ENCODE results near the gene FAM221A.
"Not testable (repeated sequence)": the region's sequence is repeated elsewhere in the genome, so short reads cannot be mapped to it uniquely, and the experiment has no call there.

FAM221A gene

DNA sequence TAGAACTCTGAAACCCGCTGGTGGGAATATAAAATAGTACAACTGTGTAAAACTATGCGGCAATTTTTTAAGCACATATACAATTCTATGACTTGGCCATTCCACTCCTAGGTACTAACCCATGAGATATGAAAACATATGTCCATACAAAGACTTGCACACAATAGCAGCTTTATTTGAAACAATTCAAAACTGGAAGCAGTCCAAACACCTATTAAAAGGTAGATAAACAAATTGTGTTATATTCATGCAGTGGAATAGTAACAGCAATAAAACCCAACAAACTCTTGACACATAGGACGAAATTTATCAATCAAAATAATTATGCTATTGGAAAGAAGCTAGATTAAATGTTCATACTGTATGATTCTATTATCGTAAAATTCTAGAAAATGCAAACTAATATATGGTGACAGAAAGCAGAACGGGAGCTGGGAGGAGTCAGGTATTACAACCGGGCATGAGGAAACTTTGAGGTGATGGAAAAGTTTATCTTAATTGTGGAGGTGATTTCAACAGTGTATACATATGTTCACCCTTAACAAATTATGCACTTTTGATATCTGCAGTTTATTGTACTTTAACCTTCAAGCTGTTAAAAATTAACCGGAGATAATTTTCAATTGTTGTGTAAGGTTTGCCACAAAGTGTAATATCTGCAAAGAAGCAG, 29.2 kb downstream of the FAM221A start:
- no peak for DNase-seq

DNA sequence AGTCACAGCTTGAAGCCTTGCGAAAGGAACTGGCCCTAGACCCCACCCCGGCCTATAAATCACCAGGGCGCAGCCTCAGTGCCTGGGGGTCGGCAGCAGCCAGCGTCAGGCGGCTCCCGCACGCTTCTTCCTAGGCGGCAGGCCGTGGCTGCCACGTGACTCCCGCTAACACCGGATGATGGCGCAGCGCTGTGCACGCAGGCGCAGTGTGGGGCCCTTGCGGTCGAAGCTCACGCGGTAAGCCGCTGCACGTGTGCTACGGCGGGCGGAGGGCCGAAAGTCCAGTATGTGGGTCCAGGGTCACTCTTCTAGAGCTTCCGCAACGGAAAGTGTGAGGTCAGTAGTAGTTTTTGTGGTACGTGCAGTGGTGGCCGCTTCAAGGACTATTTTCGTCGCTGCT, 30.0 kb downstream of the FAM221A start, which contains the start of gene STK31:
Gene STK31 (plus strand): TSS at position 220 of the 400 bp plus-strand sequence. CDS start 67 bp downstream, at position 287.
- no peak for DNase-seq

DNA sequence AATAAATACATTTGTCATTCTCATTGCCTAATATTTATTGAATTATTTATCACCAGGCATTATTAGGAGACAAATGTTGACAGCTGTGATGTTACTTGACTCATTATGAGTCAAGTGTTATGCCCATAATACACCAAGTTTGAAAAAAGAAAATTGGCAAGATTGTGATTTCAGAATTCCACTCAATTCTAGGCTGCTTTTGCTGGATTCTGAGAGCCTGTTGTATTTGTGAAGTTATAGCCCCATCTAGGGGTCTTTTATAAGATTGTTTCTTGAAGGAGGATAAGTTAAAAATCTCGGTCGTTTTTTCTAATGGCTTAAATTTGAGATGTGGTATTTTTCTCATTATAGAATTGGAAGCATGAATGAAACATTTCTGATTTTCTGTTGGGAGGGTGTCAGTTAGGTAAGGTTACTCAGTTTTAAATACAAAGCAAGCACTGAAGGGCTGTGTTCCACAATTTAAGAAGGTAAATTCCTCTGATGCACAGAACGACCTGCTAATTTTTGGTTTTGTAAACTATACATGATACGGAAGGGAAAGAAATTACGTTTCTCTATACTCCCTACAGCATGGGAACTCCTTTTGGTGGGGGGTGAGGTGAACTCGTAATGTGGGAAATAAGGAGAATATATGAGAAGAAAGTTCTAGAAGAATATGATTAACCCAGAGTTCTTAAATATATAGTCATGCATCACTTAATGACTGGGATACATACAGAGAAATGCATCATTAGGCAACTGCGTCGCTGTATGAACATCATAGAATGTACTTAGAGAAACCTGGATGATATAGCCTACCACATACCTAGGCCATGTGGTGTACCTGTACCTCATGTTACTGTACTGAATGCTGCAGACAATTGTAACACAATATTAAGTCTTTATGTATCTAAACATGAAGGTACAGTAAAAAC, 32.6 kb downstream of the FAM221A start:
- DNase-seq: peak; percentile 61

DNA sequence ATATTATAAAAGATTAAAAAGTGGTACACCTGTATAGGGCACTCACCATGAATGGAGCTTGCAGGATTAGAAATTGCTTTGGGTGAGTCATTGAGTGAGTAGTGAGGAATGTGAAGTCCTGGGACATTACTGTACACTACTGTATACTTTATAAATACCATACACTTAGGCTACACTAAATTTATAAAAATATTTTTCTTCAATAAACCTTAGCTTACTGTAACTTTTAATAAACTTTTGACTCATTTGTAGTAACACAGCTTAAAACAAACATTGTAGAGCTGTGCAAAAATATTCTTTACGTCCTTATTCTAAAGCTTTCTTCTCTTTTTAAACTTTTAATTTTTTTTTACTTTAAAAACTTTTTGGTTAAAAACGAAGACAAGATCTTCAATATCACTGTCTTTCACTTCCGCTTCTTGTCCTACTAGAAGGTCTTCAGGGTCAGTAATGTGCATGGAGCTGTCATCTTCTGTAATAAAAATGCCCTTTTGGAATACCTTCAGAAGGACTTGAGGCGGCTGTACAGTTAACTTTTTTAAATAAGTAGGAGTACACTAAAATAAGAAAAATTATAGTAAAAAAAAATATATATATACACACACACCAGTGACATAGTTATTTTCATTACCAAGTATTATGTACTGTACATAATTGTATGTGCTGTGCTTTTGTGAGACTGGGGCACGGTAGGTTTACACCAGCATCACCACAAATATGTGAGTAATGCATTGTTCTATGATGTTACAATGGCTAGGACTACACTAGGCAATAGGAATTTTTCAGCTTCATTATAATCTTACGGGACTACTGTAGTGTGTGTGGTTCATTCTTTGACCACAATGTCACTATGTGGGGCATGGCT, 33.5 kb downstream of the FAM221A start:
- DNase-seq: no peak

DNA sequence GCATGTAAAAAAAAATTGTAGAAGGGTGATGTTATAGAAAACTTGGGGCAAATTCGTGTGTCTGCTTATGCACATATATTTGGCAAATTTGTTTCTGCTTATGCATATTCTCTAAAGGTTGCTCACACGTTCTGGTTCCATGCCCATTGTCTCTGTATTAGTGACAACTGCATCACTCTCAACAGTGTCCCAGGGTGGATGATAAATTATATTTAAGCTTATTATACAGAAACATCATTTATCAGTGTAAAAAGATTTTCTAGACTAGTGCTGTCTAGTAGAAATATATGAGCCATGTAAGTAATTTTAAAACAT, 34.1 kb downstream of the FAM221A start:
- no peak for DNase-seq

DNA sequence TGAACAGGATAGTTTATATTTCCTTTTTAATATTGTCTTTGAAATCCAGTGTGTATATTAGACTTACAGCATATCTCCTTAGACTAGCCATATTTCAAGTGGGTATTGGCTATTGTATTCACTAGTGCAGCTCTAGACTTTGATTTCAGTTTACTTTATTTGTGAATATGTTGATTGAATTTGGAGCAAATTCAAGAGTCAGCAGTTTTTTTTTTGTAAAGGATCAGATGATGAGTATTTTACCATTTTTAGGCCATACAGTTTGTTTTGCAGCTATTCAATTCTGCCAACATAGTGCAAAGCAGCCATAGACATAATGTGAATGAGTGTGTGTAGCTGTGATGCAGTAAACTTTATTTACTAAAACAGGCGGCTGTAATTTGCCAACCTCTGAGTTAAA, 34.6 kb downstream of the FAM221A start:
- DNase-seq: no peak

DNA sequence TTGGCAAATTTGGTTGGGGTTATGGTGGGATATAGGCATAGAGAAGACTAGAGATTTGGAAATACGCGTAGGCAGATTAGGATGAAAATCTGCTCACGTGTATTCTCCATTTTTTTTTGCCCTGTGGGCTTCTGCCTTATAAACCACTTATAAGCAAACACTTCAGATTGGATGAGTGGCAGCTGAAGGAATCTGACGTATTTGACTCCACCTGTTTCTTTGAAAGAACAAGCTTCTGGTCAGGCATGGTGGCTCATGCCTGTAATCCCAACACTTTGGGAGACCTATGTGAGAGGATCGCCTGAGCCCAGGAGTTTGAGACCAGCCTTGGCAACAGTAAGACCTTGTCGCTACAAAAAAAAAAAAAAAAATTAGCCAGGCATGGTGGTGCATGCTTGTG, 35.1 kb downstream of the FAM221A start:
- no peak for DNase-seq

DNA sequence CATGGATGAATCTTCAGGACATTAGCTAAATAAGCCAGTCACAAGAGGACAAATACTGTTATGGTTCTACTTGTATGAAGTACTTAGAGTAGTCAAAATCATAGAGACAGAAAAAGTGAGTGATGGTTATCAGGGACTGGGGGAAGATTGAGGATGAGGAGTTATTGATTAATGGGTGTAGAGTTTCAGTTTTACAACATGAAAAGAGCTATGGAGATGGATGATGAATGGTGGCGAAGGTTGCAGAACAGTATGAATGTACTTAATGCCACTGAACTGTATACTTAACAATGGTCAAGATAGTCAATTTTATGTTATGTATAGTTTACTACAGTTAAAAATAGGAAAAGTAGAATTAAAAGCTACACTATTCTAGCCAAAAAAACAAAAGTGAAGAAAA, 37.8 kb downstream of the FAM221A start:
- no peak for DNase-seq

DNA sequence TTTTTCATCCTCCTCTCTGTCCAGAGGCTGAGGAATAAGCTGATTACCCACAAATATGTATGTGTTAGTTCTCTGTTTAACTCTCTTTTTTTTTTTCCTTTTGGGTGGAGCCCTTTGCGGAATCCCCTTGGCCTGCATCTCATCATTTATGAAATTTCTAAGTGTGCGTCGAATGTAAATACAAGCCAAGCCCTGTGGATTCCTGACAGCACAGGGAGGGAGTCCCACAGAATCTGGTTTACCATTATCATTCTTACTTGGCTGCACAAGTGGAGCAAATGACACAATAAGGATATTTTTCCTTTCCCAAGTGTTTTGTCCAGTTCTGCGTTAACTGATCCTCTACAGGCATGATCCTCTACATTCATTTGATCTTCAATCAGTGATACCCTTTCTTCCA, 41.5 kb downstream of the FAM221A start:
- DNase-seq: no peak

DNA sequence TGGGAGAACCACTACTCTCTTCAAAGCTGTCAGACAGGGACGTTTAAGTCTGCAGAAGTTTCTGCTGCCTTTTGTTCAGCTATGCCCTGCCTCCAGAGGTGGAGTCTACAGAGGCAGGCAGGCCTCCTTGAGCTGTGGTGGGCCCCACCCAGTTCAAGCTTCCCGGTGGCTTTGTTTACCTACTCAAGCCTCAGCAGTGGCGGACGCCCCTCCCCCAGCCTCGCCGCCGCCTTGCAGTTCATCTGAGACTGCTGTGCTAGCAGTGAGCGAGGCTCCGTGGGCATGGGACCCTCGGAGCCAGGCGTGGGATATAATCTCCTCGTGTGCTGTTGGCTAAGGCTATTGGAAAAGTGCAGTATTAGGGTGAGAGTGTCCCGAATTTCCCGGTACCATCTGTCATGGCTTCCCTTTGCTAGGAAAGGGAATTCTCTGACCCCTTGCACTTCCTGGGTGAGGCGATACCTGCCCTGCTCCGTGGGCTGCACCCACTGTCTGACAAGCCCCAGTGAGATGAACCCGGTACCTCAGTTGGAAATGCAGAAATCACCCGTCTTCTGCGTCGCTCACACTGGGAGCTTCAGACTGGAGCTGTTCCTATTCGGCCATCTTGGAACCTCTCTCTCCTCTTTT, 42.7 kb downstream of the FAM221A start:
- not testable (repeated sequence) for DNase-seq

DNA sequence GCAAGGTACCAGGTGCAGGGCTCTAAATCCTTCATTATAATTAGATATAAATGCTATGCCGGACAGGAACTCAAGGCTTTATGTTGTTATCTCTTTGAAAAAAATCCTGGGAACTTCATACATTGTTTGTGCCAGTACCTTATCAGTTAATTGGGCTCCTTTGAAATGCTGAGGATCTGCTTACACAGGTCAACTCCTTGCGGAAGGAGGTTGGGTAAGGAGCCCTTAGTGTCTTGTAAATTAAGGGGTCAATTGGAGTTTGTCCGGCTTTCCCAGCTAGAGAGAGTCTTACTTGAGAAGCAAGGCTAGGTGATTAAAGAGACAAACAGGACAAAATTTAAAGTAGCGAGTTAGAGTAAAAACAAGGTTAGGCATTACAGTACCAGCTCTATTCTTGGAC, 44.1 kb downstream of the FAM221A start:
- DNase-seq: not testable (repeated sequence)

DNA sequence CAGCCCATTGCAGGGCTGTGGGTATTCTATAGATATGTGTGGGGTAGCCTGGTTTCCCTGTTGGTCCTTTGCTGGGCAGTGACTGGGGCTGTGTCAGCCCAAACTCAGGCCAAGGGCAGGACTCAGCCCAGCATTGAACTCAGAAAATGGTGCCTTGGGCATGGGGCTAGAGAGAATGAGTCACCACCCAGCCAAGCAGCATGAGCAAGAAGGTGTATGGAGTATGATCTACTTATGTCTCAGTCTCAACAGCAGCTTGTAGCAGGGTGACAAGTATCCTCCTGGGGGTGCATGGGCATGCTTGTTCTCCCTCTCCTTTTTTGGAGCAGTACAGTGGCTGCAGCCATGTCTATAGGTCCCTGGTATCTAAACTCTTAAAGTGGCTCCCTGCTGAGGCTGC, 62.1 kb downstream of the FAM221A start:
- DNase-seq: no peak

DNA sequence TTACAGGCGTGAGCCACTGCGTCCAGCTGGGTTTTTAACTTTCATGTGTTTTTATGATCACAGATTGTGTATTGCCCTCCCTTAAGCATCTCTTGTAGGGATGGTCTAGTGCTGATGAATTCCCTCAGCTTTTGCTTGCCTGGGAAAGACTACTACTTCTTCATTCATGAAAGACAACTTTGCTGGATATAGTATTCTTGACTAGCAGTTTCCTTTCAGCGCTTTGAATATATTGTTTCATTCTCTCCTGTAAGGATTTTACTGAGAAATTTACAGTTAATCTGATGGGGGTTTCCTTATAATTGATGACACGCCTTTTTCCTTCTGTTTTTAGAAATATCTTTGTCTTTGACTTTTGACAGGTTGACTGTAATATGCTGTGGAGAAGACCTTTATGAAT, 63.2 kb downstream of the FAM221A start:
- no peak for DNase-seq

DNA sequence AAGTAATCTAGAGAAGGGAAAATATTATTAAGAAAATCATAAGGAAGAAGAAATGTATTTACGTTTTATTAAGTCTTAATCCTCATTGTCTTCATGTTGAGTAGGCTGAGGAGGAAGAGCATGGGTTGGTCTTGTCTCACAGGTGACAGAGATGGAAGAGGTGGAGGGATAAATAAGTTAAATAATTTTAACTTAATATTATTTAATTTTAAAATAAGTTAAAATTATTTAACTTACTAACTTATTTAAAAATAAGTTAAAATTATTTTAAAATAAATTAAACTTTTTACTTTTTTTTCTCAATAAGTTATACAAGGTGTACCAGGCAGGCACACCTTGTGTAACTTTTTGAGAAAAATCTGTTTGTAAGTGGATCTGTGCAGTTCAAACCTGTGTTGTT, 66.6 kb downstream of the FAM221A start:
- DNase-seq: no peak

DNA sequence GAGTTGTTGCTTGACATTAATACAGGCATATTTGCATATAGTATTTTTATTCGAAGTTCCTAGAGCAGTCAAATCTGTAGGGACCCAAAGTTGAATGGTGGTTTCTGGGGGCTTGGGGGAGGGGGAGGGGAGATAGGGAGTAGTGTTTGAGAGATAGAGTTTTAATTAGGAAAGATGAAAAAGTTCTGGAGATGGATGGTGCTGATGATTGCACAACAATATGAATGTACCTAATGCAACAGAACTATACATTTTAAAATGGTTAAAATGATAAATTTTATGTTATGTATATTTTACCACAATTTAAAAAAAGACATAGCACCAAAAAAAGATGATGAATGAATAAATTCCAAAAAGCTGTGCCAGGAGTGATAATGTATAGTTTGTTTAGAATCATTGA, 71.9 kb downstream of the FAM221A start:
- DNase-seq: no peak

Measured in midbrain (tissue), 1 donor.